Transverse colon (tissue), 4 donors: Measurements from ENCODE around the gene OR13F1.

Source experiments
- POLR2AphosphoS5 ChIP-seq, 3 donors: sonication (generic); formaldehyde crosslinking; IDR thresholded peaks; one replicate each; pipeline ENCODE4 v1.6.1; 2016; ENCODE audit warnings: antibody characterized with exemption in 3 of 3
- TF ChIP-seq, protein P1 (sequence below), 5 experiments: fragments of 200-600 bp in 3 of 5; fragments of 450-650 bp in 2 of 5; sonication (generic) in 3 of 5; IDR thresholded peaks; 1 replicate in 2 of 5; 2 replicates in 3 of 5; pipeline ENCODE4 v1.5.1; 2016 to 2017; ENCODE audit warnings: antibody characterized with exemption in 5 of 5, inconsistent platforms in 3 of 5, mild to moderate bottlenecking in 2 of 5, moderate library complexity in 1 of 5

DNA sequence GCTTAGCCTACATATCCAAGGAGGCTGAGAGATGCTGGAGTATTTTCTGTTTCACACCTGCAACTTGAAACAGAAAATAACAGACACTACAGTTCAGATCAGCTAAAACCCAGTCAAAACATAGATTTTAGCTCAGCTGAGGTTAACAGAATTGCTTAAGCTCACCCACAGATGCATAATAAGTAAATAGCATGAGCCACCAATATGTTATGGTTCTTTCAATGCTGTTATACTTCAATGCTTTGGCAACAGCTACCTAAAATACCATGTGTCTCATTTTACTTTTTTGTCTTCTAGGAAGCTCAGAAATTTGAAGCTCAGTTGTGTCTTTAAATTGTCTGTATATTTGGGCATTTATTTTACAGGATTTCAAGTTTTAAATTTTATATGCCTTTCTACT lies 35.8 kb upstream of the OR13F1 start:
- TF ChIP-seq, protein P1, sequence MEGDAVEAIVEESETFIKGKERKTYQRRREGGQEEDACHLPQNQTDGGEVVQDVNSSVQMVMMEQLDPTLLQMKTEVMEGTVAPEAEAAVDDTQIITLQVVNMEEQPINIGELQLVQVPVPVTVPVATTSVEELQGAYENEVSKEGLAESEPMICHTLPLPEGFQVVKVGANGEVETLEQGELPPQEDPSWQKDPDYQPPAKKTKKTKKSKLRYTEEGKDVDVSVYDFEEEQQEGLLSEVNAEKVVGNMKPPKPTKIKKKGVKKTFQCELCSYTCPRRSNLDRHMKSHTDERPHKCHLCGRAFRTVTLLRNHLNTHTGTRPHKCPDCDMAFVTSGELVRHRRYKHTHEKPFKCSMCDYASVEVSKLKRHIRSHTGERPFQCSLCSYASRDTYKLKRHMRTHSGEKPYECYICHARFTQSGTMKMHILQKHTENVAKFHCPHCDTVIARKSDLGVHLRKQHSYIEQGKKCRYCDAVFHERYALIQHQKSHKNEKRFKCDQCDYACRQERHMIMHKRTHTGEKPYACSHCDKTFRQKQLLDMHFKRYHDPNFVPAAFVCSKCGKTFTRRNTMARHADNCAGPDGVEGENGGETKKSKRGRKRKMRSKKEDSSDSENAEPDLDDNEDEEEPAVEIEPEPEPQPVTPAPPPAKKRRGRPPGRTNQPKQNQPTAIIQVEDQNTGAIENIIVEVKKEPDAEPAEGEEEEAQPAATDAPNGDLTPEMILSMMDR (IDR thresholded peaks at IDR 0.05) = no peak
- TF ChIP-seq POLR2AphosphoS5 (IDR thresholded peaks at IDR 0.05) = no peak
